OCI-LY3 (cell line): ENCODE measurements around the gene NEURL2.
"Not testable (repeated sequence)": the region's sequence is repeated elsewhere in the genome, so short reads cannot be mapped to it uniquely, and the experiment has no call there.

Source experiments
- H2AFZ ChIP-seq: fragments of 200-600, 300-600 bp; shearing (Covaris generic); 2 replicates; pipeline ENCODE4 v1.6.0; 2014; ENCODE audit warnings: antibody characterized with exemption, low read depth, low read length
- H3K27ac ChIP-seq: fragments of 200-600, 300-600 bp; sonication (generic); 2 replicates; pipeline ENCODE4 v1.5.1; 2014; ENCODE audit warnings: mild to moderate bottlenecking, low read length, moderate library complexity, mixed read lengths
- H3K27me3 ChIP-seq: fragments of 200-600, 300-600 bp; sonication (generic); 2 replicates; pipeline ENCODE4 v1.6.1; 2014; ENCODE audit warnings: low read depth, low read length, mixed read lengths
- H3K36me3 ChIP-seq: fragments of 200-600, 300-600 bp; sonication (generic); replicated peaks from 2 replicates; pipeline ENCODE3; 2014; ENCODE audit warnings: low read depth, low read length, mixed read lengths
- H3K4me1 ChIP-seq: fragments of 300-600, 200-600 bp; sonication (generic); 2 replicates; pipeline ENCODE4 v1.6.1; 2014; ENCODE audit warnings: low read length, mixed read lengths
- H3K4me2 ChIP-seq: fragments of 200-600, 300-600 bp; sonication (generic); 2 replicates; pipeline ENCODE4 v1.6.1; 2014; ENCODE audit warnings: low read length, mixed read lengths
- H3K4me3 ChIP-seq: fragments of 300-600, 200-600 bp; sonication (generic); 2 replicates; pipeline ENCODE4 v1.5.1; 2014; ENCODE audit warnings: antibody characterized with exemption, mild to moderate bottlenecking, low read length, moderate library complexity
- H3K79me2 ChIP-seq: fragments of 300-600, 200-600 bp; shearing (Covaris generic); 2 replicates; pipeline ENCODE4 v1.6.1; 2014; ENCODE audit warnings: mild to moderate bottlenecking, low read length, mixed read lengths
- H3K9ac ChIP-seq: fragments of 300-600, 200-600 bp; shearing (Covaris generic); 2 replicates; pipeline ENCODE4 v1.6.0; 2014; ENCODE audit warnings: mild to moderate bottlenecking, low read length, moderate library complexity
- H3K9me3 ChIP-seq: fragments of 200-600, 300-600 bp; shearing (Covaris generic); 2 replicates; pipeline ENCODE4 v1.6.1; 2014; ENCODE audit warnings: low read length, mixed read lengths; ENCODE audit not compliant: insufficient read depth
- H4K20me1 ChIP-seq: fragments of 200-600, 300-600 bp; sonication (generic); 2 replicates; pipeline ENCODE4 v1.6.1; 2016; ENCODE audit warnings: low read length, mixed read lengths; ENCODE audit not compliant: insufficient read depth
- CTCF ChIP-seq: fragments of 200-600, 300-600 bp; sonication (generic); IDR thresholded peaks from 2 replicates; pipeline ENCODE4 v1.5.1; 2014; ENCODE audit warnings: antibody characterized with exemption, low read length, low read depth
- EZH2phosphoT487 ChIP-seq: fragments of 200-600 bp; shearing (Covaris generic); IDR thresholded peaks from 2 replicates; pipeline ENCODE4 v1.6.1; 2018; ENCODE audit warnings: antibody characterized with exemption, mixed run types, low read depth

NEURL2 gene

GRCh38 chr20:45933266-45934045, 42.4 kb upstream of the NEURL2 start:
- peaks cover 11% of the 10 kb centered on the region for H3K4me1 ChIP-seq
- H3K4me3 ChIP-seq, result peak overlapping the region; percentile 80
- peak overlapping the region; percentile 95 for H3K9ac ChIP-seq
- no peak for TF ChIP-seq EZH2phosphoT487
- TF ChIP-seq CTCF, result peak; percentile 53
- peaks cover 42% of the 10 kb centered on the region for H3K79me2 ChIP-seq
- H3K27ac ChIP-seq, result peak overlapping the region; percentile 84
- H4K20me1 ChIP-seq, result peaks cover 13% of the 10 kb centered on the region
- H3K9me3 ChIP-seq, result no peaks in the 10 kb centered on the region
- H3K36me3 ChIP-seq, result peaks cover 14% of the 10 kb centered on the region
- H3K27me3 ChIP-seq, result no peaks in the 10 kb centered on the region
- peak overlapping the region; percentile 79 for H2AFZ ChIP-seq
- peak overlapping the region; percentile 79 for H3K4me2 ChIP-seq

GRCh38 chr20:45931680-45932079, 40.7 kb upstream of the NEURL2 start:
- Histone ChIP-seq H3K79me2 (peaks cover 28% of the 10 kb centered on the region), H3K4me1 (peaks cover 11% of the 10 kb centered on the region)
- not testable (repeated sequence) for H3K9ac ChIP-seq, H3K36me3 ChIP-seq, H3K27me3 ChIP-seq, H3K9me3 ChIP-seq, H3K4me2 ChIP-seq, H4K20me1 ChIP-seq, H3K4me3 ChIP-seq, H3K27ac ChIP-seq, H2AFZ ChIP-seq

- Histone ChIP-seq H3K9ac (no peak overlapping the region), H3K79me2 (no peaks in the 10 kb centered on the region), H3K4me3 (no peak overlapping the region), H2AFZ (no peak overlapping the region), H3K27ac (no peak overlapping the region), H3K36me3 (no peaks in the 10 kb centered on the region), H3K9me3 (no peaks in the 10 kb centered on the region), H3K4me2 (no peak overlapping the region), H4K20me1 (no peaks in the 10 kb centered on the region), H3K4me1 (no peaks in the 10 kb centered on the region), H3K27me3 (0 out of 2 replicates have a peak, but pooled peaks cover 3% of the 10 kb centered on the region)
- TF ChIP-seq CTCF (no peak), EZH2phosphoT487 (no peak)
These were observed 36.3 kb upstream of the NEURL2 start for GRCh38 chr20:45927071-45927878.

- Histone ChIP-seq H3K27ac (no peak overlapping the region), H3K4me2 (no peak overlapping the region)
These were observed 35.7 kb upstream of the NEURL2 start for GRCh38 chr20:45926731-45927070.

More at GRCh38 chr20:45926731-45927070, 35.7 kb upstream of the NEURL2 start:
- Histone ChIP-seq H3K27me3 (0 out of 2 replicates have a peak, but pooled peaks cover 5% of the 10 kb centered on the region), H3K36me3 (no peaks in the 10 kb centered on the region), H3K4me1 (no peaks in the 10 kb centered on the region), H3K9ac (no peak overlapping the region), H3K4me3 (no peak overlapping the region), H2AFZ (no peak overlapping the region), H3K9me3 (no peaks in the 10 kb centered on the region), H4K20me1 (no peaks in the 10 kb centered on the region), H3K79me2 (no peaks in the 10 kb centered on the region)
- TF ChIP-seq EZH2phosphoT487, result no peak
- no peak for TF ChIP-seq CTCF
